Measurements from ENCODE around the gene ESPN. TPM values are rescaled to one million over a fixed set of nuclear protein-coding genes. Genes with fewer than 3 reads are reported as not detected.
"Not testable (repeated sequence)": the region's sequence is repeated elsewhere in the genome, so short reads cannot be mapped to it uniquely, and the experiment has no call there.

The ESPN gene
- total RNA-seq, 2 experiments from 2014 or later, result not detected

DNA sequence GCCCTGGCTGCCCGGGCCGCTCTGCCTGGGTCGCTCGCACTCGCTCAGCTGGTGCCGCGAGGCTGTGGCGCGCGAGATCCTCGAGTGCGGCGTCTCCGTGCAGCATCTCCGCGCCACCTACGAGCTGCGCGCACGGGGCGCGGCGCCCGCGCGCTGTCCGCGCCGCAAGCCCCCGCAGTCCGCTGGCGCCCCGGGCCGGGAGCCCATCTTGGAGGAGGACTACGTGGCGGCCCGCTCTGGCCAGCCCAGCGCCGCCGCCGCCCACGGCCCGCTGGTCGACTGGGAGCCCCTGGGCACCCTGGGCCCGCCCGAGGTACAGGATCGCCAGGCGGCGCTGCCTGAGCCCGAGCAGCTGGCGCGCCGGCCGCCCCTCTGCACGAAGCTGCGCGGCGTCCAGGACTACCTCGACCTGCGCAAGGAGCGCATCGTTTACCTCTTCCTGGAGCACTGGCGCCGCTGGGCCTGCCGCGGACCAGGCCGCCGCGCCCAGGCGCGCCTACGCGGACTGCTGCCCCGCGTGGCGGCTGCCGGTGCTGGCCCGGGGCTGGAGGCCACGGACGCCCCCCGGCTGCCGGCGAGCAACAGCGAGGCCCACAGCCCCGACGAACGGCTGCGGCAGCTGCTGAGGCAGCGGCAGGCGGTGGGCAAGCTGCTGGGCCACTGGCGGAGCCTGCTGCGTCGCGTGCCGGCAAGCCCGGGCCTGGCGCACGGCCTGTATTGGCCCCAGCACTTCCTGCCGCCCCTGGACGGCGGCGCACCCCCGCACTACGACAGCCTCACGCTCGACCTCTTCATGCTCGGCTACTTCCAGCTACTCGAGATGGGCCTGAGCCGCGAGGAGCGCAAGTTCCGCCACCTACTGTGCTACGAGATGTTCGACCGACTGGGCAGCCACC lies 30.5 kb downstream of the ESPN start:
- Histone ChIP-seq H3K4me2 (ENCODE audit: low read length) (no peak overlapping the region), H3K36me3 (ENCODE audit: insufficient read depth, low read length) (no peaks in the 10 kb centered on the region), H3K4me3 (ENCODE audit: low read depth, low read length, poor library complexity, severe bottlenecking) (no peak overlapping the region), H3K9me3 (ENCODE audit: low read length) (no peaks in the 10 kb centered on the region), H3K4me1 (ENCODE audit: insufficient read depth, low read length, poor library complexity, severe bottlenecking) (no peaks in the 10 kb centered on the region), H4K20me1 (ENCODE audit: insufficient read depth, low read length) (no peaks in the 10 kb centered on the region), H3K79me2 (ENCODE audit: insufficient read depth, low read depth, low read length) (no peaks in the 10 kb centered on the region), H3K9me2 (ENCODE audit: insufficient read depth, low read length) (no peaks in the 10 kb centered on the region), H2AFZ (ENCODE audit: low read length) (no peak overlapping the region), H3K27ac (ENCODE audit: low read depth, low read length, poor library complexity, severe bottlenecking) (no peak overlapping the region)
- ChIA-PET CTCF (ENCODE audit: unreplicated experiment) (no interaction called here), POLR2A (no interaction called here)
- DNase-seq (ENCODE audit: low spot score), result no peak
- no TSS peak for BruUV-seq (replicated peaks)
- intact Hi-C loops (cut with micrococcal nuclease; ENCODE audit: unreplicated experiment), result no loop called here
- TF ChIP-seq, protein P1, sequence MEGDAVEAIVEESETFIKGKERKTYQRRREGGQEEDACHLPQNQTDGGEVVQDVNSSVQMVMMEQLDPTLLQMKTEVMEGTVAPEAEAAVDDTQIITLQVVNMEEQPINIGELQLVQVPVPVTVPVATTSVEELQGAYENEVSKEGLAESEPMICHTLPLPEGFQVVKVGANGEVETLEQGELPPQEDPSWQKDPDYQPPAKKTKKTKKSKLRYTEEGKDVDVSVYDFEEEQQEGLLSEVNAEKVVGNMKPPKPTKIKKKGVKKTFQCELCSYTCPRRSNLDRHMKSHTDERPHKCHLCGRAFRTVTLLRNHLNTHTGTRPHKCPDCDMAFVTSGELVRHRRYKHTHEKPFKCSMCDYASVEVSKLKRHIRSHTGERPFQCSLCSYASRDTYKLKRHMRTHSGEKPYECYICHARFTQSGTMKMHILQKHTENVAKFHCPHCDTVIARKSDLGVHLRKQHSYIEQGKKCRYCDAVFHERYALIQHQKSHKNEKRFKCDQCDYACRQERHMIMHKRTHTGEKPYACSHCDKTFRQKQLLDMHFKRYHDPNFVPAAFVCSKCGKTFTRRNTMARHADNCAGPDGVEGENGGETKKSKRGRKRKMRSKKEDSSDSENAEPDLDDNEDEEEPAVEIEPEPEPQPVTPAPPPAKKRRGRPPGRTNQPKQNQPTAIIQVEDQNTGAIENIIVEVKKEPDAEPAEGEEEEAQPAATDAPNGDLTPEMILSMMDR (conservative IDR thresholded peaks at IDR 0.05; ENCODE audit: low read length), result no peak
- TF ChIP-seq EZH2phosphoT487 (IDR thresholded peaks at IDR 0.05; ENCODE audit: borderline replicate concordance, low read depth, low read length), result no peak

DNA sequence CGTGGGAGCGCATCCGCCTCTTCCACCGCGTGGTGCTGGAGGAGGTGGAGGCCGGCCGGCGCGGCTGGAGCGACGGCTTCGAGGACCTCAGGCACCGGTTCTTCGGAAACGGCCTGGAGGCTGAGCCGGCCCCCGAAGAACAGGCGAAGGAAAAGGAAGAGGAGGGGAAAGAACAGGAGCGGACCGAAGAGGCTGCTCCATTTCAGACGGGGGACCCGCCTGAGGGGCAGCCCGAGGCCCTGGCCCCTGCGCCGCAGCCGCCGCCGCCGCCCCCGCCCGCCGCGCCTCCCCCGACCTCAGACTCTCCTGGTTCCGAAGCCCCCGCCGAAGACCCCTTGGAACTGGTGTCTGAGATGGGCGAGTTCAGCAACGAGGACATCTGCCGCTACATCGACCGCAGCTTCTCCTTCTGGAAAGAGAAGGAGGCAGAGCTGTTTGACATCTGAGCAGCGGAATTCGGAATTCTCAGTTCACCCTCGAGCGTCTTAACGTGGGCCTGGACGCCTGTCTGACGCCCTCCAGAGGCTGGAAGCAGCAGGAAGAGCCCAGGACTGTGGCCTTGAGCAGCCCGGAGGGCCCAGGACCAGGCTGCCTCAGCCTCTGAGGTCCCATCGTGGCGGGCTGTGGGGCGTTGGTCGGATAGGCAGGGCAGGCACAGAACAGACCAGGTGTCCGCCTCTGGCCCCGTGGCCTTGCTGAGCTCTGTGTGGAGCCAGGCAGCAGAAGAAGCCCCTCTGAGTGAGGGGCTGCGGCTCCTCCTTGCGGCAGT lies 31.4 kb downstream of the ESPN start:
- H3K4me1 ChIP-seq (ENCODE audit: insufficient read depth, low read length, poor library complexity, severe bottlenecking); CTCF ChIA-PET (ENCODE audit: unreplicated experiment); H3K4me3 ChIP-seq (ENCODE audit: low read depth, low read length, poor library complexity, severe bottlenecking); H3K9me3 ChIP-seq (ENCODE audit: low read length); H3K36me3 ChIP-seq (ENCODE audit: insufficient read depth, low read length); H3K27ac ChIP-seq (ENCODE audit: low read depth, low read length, poor library complexity, severe bottlenecking); intact Hi-C loops (cut with micrococcal nuclease; ENCODE audit: unreplicated experiment); H4K20me1 ChIP-seq (ENCODE audit: insufficient read depth, low read length); H3K79me2 ChIP-seq (ENCODE audit: insufficient read depth, low read depth, low read length); H3K4me2 ChIP-seq (ENCODE audit: low read length); BruUV-seq (replicated peaks); DNase-seq (ENCODE audit: low spot score); POLR2A ChIA-PET; H2AFZ ChIP-seq (ENCODE audit: low read length); H3K9me2 ChIP-seq (ENCODE audit: insufficient read depth, low read length): not testable (repeated sequence)

DNA sequence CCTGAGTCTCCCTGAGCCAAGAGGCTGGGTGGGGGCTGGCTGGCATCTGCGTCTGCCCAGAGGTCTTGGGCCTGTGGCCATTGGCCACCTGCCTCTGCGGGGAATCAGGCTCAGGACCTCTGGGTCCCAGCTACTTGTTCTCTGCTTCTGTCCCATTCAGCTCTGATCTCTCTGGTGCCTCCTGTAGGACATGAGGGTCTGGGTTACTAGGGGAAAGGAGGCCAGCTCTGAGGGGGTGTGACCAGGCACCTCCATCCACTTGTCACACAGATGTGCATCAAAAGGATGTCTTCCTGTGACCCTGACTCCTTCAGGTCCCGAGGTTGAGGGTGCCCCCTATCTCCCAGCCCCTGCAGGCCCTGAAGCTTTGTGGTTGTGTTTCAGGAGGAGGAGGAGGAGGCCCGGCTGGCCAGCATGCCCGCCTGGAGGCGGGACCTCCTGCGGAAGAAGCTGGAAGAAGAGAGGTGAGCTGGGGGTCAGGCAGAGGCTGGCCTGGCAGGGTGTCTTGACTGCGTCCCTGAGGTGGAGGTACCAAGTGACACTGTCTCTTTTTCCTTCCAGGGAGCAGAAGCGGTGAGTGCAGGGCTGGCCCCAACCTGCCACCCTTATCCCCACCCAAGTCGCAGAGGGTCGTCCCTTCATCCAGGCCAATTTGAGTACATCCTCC lies 32.4 kb downstream of the ESPN start:
- H3K36me3 ChIP-seq (ENCODE audit: insufficient read depth, low read length), result no peaks in the 10 kb centered on the region
- no TSS peak for BruUV-seq (replicated peaks)
- TF ChIP-seq, protein P1 (conservative IDR thresholded peaks at IDR 0.05; ENCODE audit: low read length), result no peak
- TF ChIP-seq EZH2phosphoT487 (IDR thresholded peaks at IDR 0.05; ENCODE audit: borderline replicate concordance, low read depth, low read length), result no peak
- no peaks in the 10 kb centered on the region for H4K20me1 ChIP-seq (ENCODE audit: insufficient read depth, low read length)
- H3K9me2 ChIP-seq (ENCODE audit: insufficient read depth, low read length), result no peaks in the 10 kb centered on the region
- H3K4me2 ChIP-seq (ENCODE audit: low read length), result no peak overlapping the region
- no peaks in the 10 kb centered on the region for H3K9me3 ChIP-seq (ENCODE audit: low read length)
- H2AFZ ChIP-seq (ENCODE audit: low read length), result no peak overlapping the region
- no peaks in the 10 kb centered on the region for H3K79me2 ChIP-seq (ENCODE audit: insufficient read depth, low read depth, low read length)
- POLR2A ChIA-PET, result no interaction called here
- CTCF ChIA-PET (ENCODE audit: unreplicated experiment), result no interaction called here
- H3K4me1 ChIP-seq (ENCODE audit: insufficient read depth, low read length, poor library complexity, severe bottlenecking), result no peaks in the 10 kb centered on the region
- intact Hi-C loops (cut with micrococcal nuclease; ENCODE audit: unreplicated experiment), result no loop called here
- H3K4me3 ChIP-seq (ENCODE audit: low read depth, low read length, poor library complexity, severe bottlenecking), result no peak overlapping the region
- H3K27ac ChIP-seq (ENCODE audit: low read depth, low read length, poor library complexity, severe bottlenecking), result no peak overlapping the region
- DNase-seq (ENCODE audit: low spot score), result no peak

Data from OCI-LY7 (cell line).